ENCODE results near the gene LMX1B. TPM values are rescaled to one million over a fixed set of nuclear protein-coding genes. Genes with fewer than 3 reads are reported as not detected.

LMX1B gene
- polyA plus RNA-seq, 1 donor (not counting 4 experiments of a cell fraction or from before 2014, with no cell fraction given) = 0.24 TPM

- Histone ChIP-seq H3K36me3 (ENCODE audit: control insufficient read depth in 2 of 2, extremely low read depth in 1 of 2, insufficient read depth in 2 of 2, low read length in 2 of 2) (no peaks in the 10 kb centered on the region), H3K79me2 (ENCODE audit: control insufficient read depth, insufficient read depth, low read length) (no peaks in the 10 kb centered on the region), H2AFZ (ENCODE audit: control insufficient read depth, low read length) (no peak overlapping the region), H3K9me1 (ENCODE audit: control insufficient read depth, extremely low read depth, insufficient read depth, low read length) (no peaks in the 10 kb centered on the region), H3K4me1 (ENCODE audit: control insufficient read depth, extremely low read depth, insufficient read depth, low read length) (peaks cover 12% of the 10 kb centered on the region), H3K27me3 (ENCODE audit: control insufficient read depth, extremely low read depth, insufficient read depth, low read length) (no peaks in the 10 kb centered on the region), H3K9ac (ENCODE audit: control insufficient read depth, extremely low read depth, insufficient read depth, low read length) (no peak overlapping the region), H3K27ac (ENCODE audit: control insufficient read depth, insufficient read depth, low read length) (no peak overlapping the region), H3K4me2 (ENCODE audit: control insufficient read depth, extremely low read depth, insufficient read depth, low read depth, low read length) (no peak overlapping the region), H3K4me3 (ENCODE audit: control insufficient read depth in 2 of 3, extremely low read depth in 1 of 3, insufficient read depth in 2 of 3, low read depth in 1 of 3, low read length in 3 of 3) (no peak overlapping the region), H3K9me3 (ENCODE audit: control insufficient read depth, low read depth, low read length) (no peaks in the 10 kb centered on the region), H4K20me1 (ENCODE audit: control insufficient read depth, extremely low read depth, insufficient read depth, low read length) (no peaks in the 10 kb centered on the region)
- DNase-seq (ENCODE audit: low read depth, low spot score) = no peak
- FAIRE-seq = no peak
- TF ChIP-seq CTCF (optimal IDR thresholded peaks at IDR 0.05 in 1 of 3, IDR thresholded peaks at IDR 0.05 in 1 of 3, conservative IDR thresholded peaks at IDR 0.05 in 1 of 3; ENCODE audit: extremely low read depth in 1 of 3, insufficient read depth in 2 of 3, low read length in 3 of 3) (no peak), EZH2 (IDR thresholded peaks at IDR 0.05; ENCODE audit: low read length) (no peak)
- dilution Hi-C loops (cut with MboI; ENCODE audit: extremely low pct_ligation_motif_present, low sequenced_read_pairs) = no loop called here
Observed at GRCh38 chr9:126692041-126692758, 78.5 kb downstream of the LMX1B start.

- H3K27ac ChIP-seq (ENCODE audit: control insufficient read depth, insufficient read depth, low read length) = no peak overlapping the region
- H4K20me1 ChIP-seq (ENCODE audit: control insufficient read depth, extremely low read depth, insufficient read depth, low read length) = no peaks in the 10 kb centered on the region
- no peaks in the 10 kb centered on the region for H3K79me2 ChIP-seq (ENCODE audit: control insufficient read depth, insufficient read depth, low read length)
- no peak overlapping the region for H3K4me3 ChIP-seq (ENCODE audit: control insufficient read depth in 2 of 3, extremely low read depth in 1 of 3, insufficient read depth in 2 of 3, low read depth in 1 of 3, low read length in 3 of 3)
- TF ChIP-seq EZH2 (IDR thresholded peaks at IDR 0.05; ENCODE audit: low read length) (no peak), CTCF (optimal IDR thresholded peaks at IDR 0.05 in 1 of 3, IDR thresholded peaks at IDR 0.05 in 1 of 3, conservative IDR thresholded peaks at IDR 0.05 in 1 of 3; ENCODE audit: extremely low read depth in 1 of 3, insufficient read depth in 2 of 3, low read length in 3 of 3) (no peak)
- H3K9me3 ChIP-seq (ENCODE audit: control insufficient read depth, low read depth, low read length) = no peaks in the 10 kb centered on the region
- no peak overlapping the region for H3K9ac ChIP-seq (ENCODE audit: control insufficient read depth, extremely low read depth, insufficient read depth, low read length)
- H3K4me1 ChIP-seq (ENCODE audit: control insufficient read depth, extremely low read depth, insufficient read depth, low read length) = peaks cover 12% of the 10 kb centered on the region
- no peak overlapping the region for H2AFZ ChIP-seq (ENCODE audit: control insufficient read depth, low read length)
- no peak for FAIRE-seq
- no peak for DNase-seq (ENCODE audit: low read depth, low spot score)
- dilution Hi-C loops (cut with MboI; ENCODE audit: extremely low pct_ligation_motif_present, low sequenced_read_pairs) = no loop called here
- no peak overlapping the region for H3K4me2 ChIP-seq (ENCODE audit: control insufficient read depth, extremely low read depth, insufficient read depth, low read depth, low read length)
- no peaks in the 10 kb centered on the region for H3K36me3 ChIP-seq (ENCODE audit: control insufficient read depth in 2 of 2, extremely low read depth in 1 of 2, insufficient read depth in 2 of 2, low read length in 2 of 2)
- no peaks in the 10 kb centered on the region for H3K9me1 ChIP-seq (ENCODE audit: control insufficient read depth, extremely low read depth, insufficient read depth, low read length)
- no peaks in the 10 kb centered on the region for H3K27me3 ChIP-seq (ENCODE audit: control insufficient read depth, extremely low read depth, insufficient read depth, low read length)
Observed at GRCh38 chr9:126692759-126693427, 79.2 kb downstream of the LMX1B start.
